H1 (cell line): ENCODE measurements around the gene PSMC5.
"Not testable (repeated sequence)": the region's sequence is repeated elsewhere in the genome, so short reads cannot be mapped to it uniquely, and the experiment has no call there.

ENCODE experiments used
- EGR1 ChIP-seq: IDR thresholded peaks from 2 replicates; pipeline ENCODE4 v1.6.1; 2011; ENCODE audit warnings: low read depth, low read length, borderline replicate concordance
- HDAC2 ChIP-seq, 2 experiments: fragments of 300-600 bp in 1 of 2; sonication (generic) in 1 of 2; IDR thresholded peaks; 2 replicates each; pipeline ENCODE4 v1.6.1; 2011 to 2012; ENCODE audit warnings: low read depth in 2 of 2, low read length in 2 of 2, mild to moderate bottlenecking in 2 of 2, moderate library complexity in 2 of 2, borderline replicate concordance in 1 of 2, inconsistent platforms in 1 of 2
- POLR2AphosphoS5 ChIP-seq: IDR thresholded peaks from 2 replicates; pipeline ENCODE4 v1.6.1; 2011; ENCODE audit warnings: low read depth, low read length
- SP1 ChIP-seq: IDR thresholded peaks from 2 replicates; pipeline ENCODE4 v1.6.1; 2011; ENCODE audit warnings: low read depth, low read length
- TAF1 ChIP-seq: IDR thresholded peaks from 2 replicates; pipeline ENCODE4 v1.6.1; 2011; ENCODE audit warnings: mild to moderate bottlenecking, low read depth, low read length
- ZNF274 ChIP-seq: IDR thresholded peaks from 2 replicates; pipeline ENCODE4 v1.7.0; 2012; ENCODE audit warnings: low read length, borderline replicate concordance; ENCODE audit errors: extremely low read depth
- TF ChIP-seq, protein P1 (sequence below), 3 experiments: IDR thresholded peaks; 1 replicate in 2 of 3; 2 replicates in 1 of 3; pipeline versions ENCODE4 v1.5.1 to v1.6.1; 2011; ENCODE audit warnings: low read length in 3 of 3, mild to moderate bottlenecking in 3 of 3, inconsistent platforms in 2 of 3, low read depth in 1 of 3, moderate library complexity in 1 of 3; ENCODE audit not compliant: insufficient read depth in 1 of 3; ENCODE audit errors: control extremely low read depth in 1 of 3
- TF ChIP-seq, protein P2 (sequence below): IDR thresholded peaks from 2 replicates; pipeline ENCODE4 v1.6.1; 2011; ENCODE audit warnings: low read length, improper control_type of control experiment
- TF ChIP-seq, protein P3 (sequence below): IDR thresholded peaks from 2 replicates; pipeline ENCODE4 v1.6.1; 2012; ENCODE audit warnings: inconsistent platforms

DNA sequence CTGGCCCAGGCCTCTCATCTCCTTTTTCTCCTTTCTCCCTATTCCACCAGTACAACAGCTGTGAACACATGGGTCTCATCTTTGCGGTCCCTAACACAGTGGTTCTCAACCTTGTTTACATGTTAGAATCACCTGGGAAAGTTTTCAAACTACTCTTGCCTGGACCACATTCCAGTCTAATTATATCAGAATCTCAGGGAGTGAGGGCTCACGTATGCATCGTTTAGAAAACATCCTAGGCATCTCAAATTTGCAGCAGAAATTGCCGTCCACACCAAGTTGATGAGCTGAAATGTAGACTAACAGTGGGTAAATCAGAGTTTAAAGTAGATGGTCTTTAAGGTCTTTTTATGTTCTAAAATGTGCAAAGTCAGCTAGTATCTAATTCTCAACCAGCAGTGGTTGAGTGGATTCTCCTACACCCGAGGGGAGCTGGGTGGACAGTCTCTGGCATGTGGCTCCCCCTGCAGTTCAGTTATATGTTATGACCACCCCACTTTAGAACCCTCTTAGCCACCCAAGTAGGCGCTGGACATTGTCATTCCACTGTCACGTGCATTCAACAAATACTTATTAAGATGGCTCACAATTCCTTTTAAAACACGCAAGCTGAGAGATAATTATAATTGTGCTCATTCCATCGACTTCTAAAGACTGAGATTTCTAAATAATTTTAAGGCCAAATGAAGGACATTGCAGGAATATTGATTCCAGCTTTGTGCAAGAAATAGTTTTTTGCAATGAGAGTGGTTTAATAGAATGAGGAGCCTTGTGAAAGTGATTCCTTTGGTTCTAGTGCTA, 42.5 kb downstream of the PSMC5 start:
- TF ChIP-seq, protein P1, sequence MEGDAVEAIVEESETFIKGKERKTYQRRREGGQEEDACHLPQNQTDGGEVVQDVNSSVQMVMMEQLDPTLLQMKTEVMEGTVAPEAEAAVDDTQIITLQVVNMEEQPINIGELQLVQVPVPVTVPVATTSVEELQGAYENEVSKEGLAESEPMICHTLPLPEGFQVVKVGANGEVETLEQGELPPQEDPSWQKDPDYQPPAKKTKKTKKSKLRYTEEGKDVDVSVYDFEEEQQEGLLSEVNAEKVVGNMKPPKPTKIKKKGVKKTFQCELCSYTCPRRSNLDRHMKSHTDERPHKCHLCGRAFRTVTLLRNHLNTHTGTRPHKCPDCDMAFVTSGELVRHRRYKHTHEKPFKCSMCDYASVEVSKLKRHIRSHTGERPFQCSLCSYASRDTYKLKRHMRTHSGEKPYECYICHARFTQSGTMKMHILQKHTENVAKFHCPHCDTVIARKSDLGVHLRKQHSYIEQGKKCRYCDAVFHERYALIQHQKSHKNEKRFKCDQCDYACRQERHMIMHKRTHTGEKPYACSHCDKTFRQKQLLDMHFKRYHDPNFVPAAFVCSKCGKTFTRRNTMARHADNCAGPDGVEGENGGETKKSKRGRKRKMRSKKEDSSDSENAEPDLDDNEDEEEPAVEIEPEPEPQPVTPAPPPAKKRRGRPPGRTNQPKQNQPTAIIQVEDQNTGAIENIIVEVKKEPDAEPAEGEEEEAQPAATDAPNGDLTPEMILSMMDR (IDR thresholded peaks at IDR 0.05; ENCODE audit: control extremely low read depth in 1 of 3, insufficient read depth in 1 of 3, low read depth in 1 of 3, low read length in 3 of 3): peak in 2 of 3 experiments; percentile 13 to 23; a peak in 1 of 4 replicates
- TF ChIP-seq, protein P2, sequence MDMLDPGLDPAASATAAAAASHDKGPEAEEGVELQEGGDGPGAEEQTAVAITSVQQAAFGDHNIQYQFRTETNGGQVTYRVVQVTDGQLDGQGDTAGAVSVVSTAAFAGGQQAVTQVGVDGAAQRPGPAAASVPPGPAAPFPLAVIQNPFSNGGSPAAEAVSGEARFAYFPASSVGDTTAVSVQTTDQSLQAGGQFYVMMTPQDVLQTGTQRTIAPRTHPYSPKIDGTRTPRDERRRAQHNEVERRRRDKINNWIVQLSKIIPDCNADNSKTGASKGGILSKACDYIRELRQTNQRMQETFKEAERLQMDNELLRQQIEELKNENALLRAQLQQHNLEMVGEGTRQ: not testable (repeated sequence)
- TF ChIP-seq SP1; POLR2AphosphoS5; HDAC2 (IDR thresholded peaks at IDR 0.05; ENCODE audit: borderline replicate concordance in 1 of 2, low read depth in 2 of 2, low read length in 2 of 2); EGR1; ZNF274; TAF1: not testable (repeated sequence)
- TF ChIP-seq, protein P3, sequence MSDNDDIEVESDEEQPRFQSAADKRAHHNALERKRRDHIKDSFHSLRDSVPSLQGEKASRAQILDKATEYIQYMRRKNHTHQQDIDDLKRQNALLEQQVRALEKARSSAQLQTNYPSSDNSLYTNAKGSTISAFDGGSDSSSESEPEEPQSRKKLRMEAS: not testable (repeated sequence)
